Measurements from ENCODE around the gene NCOA5. TPM values are rescaled to one million over a fixed set of nuclear protein-coding genes. Genes with fewer than 3 reads are reported as not detected.

Gene NCOA5
- total and polyA plus RNA-seq, 7 donors, result 10.6 to 39.2 (median 22.4) TPM

GRCh38 chr20:46031701-46032254 is 58.0 kb downstream of the NCOA5 start:
- Histone ChIP-seq H3K4me3 (no peak overlapping the region), H3K27ac (no peak overlapping the region), H3K27me3 (peaks cover 39 to 90% (median 60%) of the 10 kb centered on the region in 3 donors), H3K4me1 (peaks cover 0 to 9% (median 7%) of the 10 kb centered on the region in 4 donors), H3K9me3 (no peaks in the 10 kb centered on the region), H3K36me3 (no peaks in the 10 kb centered on the region)
- TF ChIP-seq POLR2A (IDR thresholded peaks at IDR 0.05), result no peak
- DNase-seq, result no peak
- intact Hi-C loops (cut with DNase I), result no loop called here
- 2 to 4% methylated on average over 55 of the region's 55 CpGs for WGBS, 2 donors

- no peak for DNase-seq
- TF ChIP-seq, protein P1, sequence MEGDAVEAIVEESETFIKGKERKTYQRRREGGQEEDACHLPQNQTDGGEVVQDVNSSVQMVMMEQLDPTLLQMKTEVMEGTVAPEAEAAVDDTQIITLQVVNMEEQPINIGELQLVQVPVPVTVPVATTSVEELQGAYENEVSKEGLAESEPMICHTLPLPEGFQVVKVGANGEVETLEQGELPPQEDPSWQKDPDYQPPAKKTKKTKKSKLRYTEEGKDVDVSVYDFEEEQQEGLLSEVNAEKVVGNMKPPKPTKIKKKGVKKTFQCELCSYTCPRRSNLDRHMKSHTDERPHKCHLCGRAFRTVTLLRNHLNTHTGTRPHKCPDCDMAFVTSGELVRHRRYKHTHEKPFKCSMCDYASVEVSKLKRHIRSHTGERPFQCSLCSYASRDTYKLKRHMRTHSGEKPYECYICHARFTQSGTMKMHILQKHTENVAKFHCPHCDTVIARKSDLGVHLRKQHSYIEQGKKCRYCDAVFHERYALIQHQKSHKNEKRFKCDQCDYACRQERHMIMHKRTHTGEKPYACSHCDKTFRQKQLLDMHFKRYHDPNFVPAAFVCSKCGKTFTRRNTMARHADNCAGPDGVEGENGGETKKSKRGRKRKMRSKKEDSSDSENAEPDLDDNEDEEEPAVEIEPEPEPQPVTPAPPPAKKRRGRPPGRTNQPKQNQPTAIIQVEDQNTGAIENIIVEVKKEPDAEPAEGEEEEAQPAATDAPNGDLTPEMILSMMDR (IDR thresholded peaks at IDR 0.05), result no peak
- TF ChIP-seq POLR2A (IDR thresholded peaks at IDR 0.05) (no peak), POLR2AphosphoS5 (IDR thresholded peaks at IDR 0.05) (no peak), EP300 (IDR thresholded peaks at IDR 0.05) (no peak)
- intact Hi-C loops (cut with DNase I), result no loop called here
- Histone ChIP-seq H3K4me1 (peaks cover 0 to 9% (median 7%) of the 10 kb centered on the region in 4 donors), H3K36me3 (no peaks in the 10 kb centered on the region), H3K27me3 (peaks cover 39 to 92% (median 67%) of the 10 kb centered on the region in 3 donors), H3K9me3 (no peaks in the 10 kb centered on the region), H3K4me3 (no peak overlapping the region), H3K27ac (no peak overlapping the region)
- WGBS, 2 donors, result 26 to 27% methylated on average over 11 of the region's 11 CpGs
Measured at GRCh38 chr20:46031014-46031569, 58.7 kb downstream of the NCOA5 start.

DNA sequence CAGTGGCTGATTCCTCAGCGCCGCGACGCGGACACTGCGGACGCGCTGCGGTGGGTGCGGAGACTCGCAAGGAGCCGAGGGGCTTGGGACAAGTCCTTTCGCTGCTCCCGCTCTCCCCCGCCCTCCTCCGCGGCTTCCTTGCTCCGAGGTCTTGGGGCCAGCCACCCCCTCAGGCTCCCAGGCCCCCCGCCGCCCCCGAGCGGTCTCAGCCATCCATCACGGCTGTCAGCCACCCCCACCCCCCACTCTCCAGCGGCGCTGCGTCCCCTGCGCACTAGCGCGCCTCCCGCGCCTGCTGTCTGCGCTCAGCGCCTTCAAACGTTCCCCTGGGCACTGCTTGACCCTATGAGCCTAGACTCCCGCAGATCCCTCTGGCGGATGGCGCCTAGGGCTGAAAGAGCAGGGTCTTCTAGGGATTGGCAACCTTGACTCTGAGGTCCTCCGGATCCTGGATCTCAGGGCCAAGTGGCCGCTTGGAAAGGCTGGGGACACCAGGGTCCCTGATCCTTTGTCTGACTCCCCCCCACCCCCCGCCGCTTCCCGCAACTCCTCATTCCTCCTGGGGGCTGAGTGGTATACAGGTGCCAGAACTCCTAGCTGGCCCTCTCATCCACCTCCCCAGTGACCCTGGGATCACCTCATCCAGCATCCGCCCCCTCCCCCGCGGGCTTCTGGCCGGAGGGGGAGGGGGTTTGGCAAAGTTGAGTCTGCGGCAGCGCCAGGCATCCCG is 59.3 kb downstream of the NCOA5 start:
- Histone ChIP-seq H3K9me3 (no peaks in the 10 kb centered on the region), H3K4me1 (peaks cover 0 to 9% (median 7%) of the 10 kb centered on the region in 4 donors), H3K4me3 (no peak overlapping the region), H3K27ac (no peak overlapping the region), H3K36me3 (no peaks in the 10 kb centered on the region), H3K27me3 (peaks cover 42 to 98% (median 73%) of the 10 kb centered on the region in 3 donors)
- TF ChIP-seq POLR2AphosphoS5 (IDR thresholded peaks at IDR 0.05) (no peak), EP300 (IDR thresholded peaks at IDR 0.05) (no peak), POLR2A (IDR thresholded peaks at IDR 0.05) (no peak)
- TF ChIP-seq, protein P1 (IDR thresholded peaks at IDR 0.05), result no peak
- DNase-seq, result no peak
- intact Hi-C loops (cut with DNase I), result no loop called here
- WGBS, 2 donors, result 17 to 38% methylated on average over 49 of the region's 49 CpGs

DNA sequence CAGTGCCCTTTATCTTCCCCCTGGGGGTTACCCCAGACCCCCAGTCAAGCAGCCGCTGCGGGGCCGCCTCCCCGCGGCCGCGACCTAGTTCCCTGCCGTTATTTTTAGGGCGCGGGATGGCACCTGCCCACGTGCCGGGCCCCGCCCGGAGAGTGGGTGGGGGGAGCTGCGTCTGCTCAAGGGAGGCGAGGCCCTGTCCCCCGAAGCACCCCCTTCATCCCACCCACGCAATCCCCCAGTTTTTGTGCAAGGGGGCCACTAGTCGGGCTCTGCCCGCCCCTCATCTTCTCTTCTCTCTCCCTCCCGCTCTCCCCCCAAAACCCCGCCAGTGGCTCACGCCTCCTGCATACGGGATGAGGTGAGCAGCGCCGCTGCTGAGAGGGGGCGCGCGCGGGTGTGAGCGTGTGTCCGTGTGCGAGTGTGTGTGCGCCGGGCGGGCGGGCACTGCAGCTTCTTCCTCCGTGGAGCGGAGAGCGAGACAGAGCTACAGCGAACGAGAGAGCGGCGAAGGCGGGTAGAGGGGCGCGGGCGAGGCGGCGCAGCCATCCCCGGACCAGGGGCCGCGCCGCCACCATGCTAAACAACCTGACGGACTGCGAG is 60.9 kb downstream of the NCOA5 start, which contains the start of gene SLC12A5:
Gene SLC12A5 (plus strand): TSS at position 444 of the 600 bp plus-strand sequence. CDS start 130 bp downstream, at position 574.
- Histone ChIP-seq H3K36me3 (no peaks in the 10 kb centered on the region), H3K4me3 (no peak within 1 kb of the TSS), H3K27me3 (peaks cover 40 to 100% (median 73%) of the 10 kb centered on the region in 3 donors), H3K9me3 (no peaks in the 10 kb centered on the region), H3K27ac (no peak within 1 kb of the TSS), H3K4me1 (peaks cover 0 to 9% (median 7%) of the 10 kb centered on the region in 4 donors)
- 24 to 41% methylated on average over 56 of the region's 56 CpGs for WGBS, 2 donors
- intact Hi-C loops (cut with DNase I), result no loop called here
- DNase-seq, result no peak
- TF ChIP-seq POLR2AphosphoS5 (IDR thresholded peaks at IDR 0.05), result no peak
- TF ChIP-seq, protein P1 (IDR thresholded peaks at IDR 0.05), result no peak
- TF ChIP-seq EP300 (IDR thresholded peaks at IDR 0.05), result no peak
- no peak for TF ChIP-seq POLR2A (IDR thresholded peaks at IDR 0.05)

GRCh38 chr20:46028110-46028509 is 61.7 kb downstream of the NCOA5 start:
- no peak for DNase-seq
- H3K9me3 ChIP-seq, result no peaks in the 10 kb centered on the region
- peaks cover 38 to 100% (median 71%) of the 10 kb centered on the region in 3 donors for H3K27me3 ChIP-seq
- no peaks in the 10 kb centered on the region for H3K36me3 ChIP-seq
- TF ChIP-seq EP300 (IDR thresholded peaks at IDR 0.05) (no peak), POLR2AphosphoS5 (IDR thresholded peaks at IDR 0.05) (no peak), POLR2A (IDR thresholded peaks at IDR 0.05) (no peak)
- TF ChIP-seq, protein P1 (IDR thresholded peaks at IDR 0.05), result no peak
- H3K4me3 ChIP-seq, result no peak overlapping the region
- H3K4me1 ChIP-seq, result peaks cover 0 to 9% (median 7%) of the 10 kb centered on the region in 4 donors
- intact Hi-C loops (cut with DNase I), result no loop called here
- 62 to 73% methylated on average over 7 of the region's 7 CpGs for WGBS, 2 donors
- H3K27ac ChIP-seq, result no peak overlapping the region
